Kasumi-1 (cell line): Measurements from ENCODE around the gene DOCK2.
"Not testable (repeated sequence)": the region's sequence is repeated elsewhere in the genome, so short reads cannot be mapped to it uniquely, and the experiment has no call there.

Experiments used
- DNase-seq, 2 experiments: peaks; one replicate each; lab custom pipeline; 2025; lab: John Stamatoyannopoulos, UW

The DOCK2 gene

DNA sequence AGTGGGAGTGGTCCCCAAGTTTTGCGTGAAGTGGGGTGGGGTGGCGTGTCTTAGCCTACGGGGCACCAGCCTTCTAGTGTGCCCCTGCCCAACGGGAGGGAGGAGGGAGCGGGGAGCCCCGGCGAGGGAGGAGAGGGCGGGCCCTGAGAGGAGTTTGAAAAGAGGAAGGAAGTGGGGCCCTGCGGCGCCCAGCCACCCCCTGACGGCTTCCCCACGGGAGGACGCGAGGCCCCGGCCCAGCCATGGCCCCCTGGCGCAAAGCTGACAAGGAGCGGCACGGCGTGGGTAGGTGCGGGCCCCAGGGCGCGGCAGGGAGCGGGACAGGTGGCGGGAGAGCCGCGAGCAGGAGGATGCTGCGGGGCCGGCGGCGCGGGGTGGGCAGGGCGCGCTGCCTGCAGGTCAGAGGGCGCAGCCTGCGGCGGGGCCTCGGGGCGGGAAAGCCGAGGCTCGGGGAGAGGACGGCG lies at the start of gene DOCK2:
TSS of gene DOCK2 (plus strand) at position 191 of the 464 bp plus-strand sequence. CDS start at position 243, 52 bp downstream.
- DNase-seq, result peak; percentile 86 to 87

DNA sequence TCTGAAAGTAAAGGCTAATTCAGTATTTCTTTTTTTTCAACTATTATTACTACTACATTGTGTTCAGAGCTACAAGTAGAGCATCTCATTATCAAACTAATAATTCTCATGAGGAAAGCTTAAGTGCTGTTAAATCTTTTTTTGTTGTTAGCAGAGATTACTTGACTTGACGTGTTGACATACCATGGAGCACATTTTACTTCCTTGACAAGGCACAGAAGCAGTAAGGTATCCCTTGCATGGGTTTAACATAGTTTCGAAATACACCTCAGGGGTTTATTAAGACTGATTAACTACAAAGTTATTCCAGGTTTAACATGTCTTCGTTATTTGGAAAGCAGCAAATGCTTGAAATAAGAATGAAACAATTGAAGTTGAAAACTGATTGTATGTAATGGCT lies 46.5 kb upstream of the DOCK2 start:
- DNase-seq, result no peak

DNA sequence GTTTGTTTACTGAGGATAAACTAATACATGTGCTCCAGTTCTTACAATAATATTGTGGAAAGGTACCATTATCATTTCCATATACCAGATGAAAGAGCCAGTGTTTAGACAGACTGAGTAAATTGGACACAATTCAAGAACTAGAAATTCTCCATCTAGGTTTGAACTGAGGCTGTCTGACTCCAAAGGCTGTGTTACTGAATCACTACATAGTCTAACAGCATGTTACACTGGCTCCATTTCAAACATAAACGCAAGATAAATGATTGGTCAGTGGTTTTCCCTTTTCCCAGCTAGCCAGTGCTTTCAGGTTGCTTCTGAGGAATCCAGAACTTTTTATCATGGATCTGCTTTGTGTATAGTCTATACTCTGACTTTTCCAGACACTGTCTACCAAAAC lies 45.4 kb upstream of the DOCK2 start:
- DNase-seq, result no peak

DNA sequence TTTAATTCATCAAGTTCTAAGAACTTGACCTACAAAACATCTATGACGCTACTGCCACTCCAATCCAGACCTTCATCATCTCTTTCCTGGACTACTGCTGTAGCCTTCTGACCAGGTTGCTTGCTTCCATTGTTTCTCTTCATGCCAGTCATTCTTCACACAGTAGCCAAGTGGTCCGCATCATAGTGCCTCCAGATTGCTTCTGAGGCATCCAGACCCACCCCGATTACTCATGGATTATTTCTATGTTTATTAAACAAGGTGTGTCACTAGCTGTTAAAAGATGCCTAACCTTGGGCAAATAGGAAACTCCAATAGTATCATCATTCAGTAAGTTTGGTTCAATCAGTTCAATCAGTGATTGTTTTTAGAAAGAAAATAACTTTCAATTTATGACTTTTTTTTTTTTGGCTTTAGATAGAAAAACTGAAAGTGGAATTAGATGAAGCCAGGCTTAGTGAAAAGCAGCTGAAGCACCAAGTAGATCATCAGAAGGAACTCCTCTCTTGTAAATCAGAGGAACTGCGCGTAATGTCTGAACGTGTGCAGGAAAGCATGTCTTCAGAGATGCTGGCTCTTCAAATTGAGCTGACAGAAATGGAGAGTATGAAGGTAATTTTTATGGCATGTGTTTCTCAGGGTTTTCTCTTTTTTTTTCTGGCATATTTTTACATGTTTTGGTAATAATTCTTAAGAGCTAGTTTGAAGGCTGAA lies 44.0 kb upstream of the DOCK2 start:
- no peak for DNase-seq

DNA sequence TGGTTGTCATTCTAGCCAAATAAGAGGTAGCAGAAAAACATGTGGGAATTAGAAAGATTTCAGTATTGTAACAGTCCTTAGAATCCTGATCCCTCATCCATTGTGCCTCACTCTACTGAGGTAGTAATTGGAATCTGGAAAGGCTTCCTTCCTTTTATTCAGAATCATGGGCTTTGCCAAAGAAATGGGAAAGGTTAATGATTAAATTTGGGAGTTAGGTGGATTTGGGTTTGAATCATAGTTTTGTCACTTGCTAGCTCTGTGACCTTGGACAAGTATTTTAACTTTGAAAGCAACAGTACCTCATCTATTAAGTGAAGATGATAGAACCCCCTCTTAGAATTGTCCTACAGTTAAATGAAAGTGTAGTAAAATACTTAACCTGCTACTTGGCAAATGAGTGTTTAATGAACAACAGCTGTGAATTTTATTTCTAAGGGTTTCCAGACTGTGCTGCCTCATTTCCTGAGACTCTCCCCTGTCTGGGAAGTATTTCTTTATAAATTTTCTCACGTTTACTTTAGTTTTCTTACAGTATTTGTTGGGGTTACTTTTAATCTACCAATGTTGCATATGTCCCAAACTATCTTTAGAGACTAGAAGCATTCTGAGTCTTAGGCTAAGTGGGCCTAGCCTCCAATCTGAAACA lies 41.8 kb upstream of the DOCK2 start:
- no peak for DNase-seq

DNA sequence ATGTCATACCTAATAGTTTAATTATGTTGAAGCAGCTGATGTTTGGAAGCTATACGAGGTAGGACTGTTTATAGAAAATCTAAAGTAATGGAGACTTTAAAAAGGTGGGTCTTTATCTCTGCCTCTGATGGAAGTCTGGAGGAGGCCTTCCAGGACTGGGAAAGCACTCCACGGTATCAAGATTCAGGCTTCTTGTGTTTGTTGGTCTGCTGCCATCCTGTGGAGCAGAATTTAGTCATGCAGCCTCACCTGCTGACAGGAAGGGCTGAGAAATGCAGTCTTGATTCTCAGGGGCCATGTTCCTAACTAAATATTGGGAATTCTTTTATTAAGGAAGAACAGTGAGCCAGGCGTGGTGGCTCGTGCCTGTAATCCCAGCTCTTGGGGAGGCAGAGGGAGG lies 37.6 kb upstream of the DOCK2 start:
- no peak for DNase-seq

DNA sequence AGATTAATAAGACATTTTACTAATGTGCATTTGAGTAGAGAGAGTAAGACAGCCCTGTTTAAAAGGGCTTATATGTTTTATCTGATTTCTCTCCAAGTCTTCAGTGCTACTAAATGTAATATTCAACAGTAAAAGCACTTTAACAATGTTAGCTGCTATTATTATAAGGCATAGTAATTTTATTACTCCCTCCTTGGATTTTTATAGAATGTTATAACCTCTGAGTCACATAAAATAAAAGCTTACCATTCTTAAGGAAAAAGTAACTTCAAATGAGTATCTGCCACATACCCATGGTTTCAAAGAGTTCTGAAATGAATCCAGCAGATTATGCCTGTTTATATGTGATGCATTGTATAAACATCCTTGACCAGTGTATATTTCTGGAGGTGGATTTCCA lies 34.5 kb upstream of the DOCK2 start:
- DNase-seq, result no peak

DNA sequence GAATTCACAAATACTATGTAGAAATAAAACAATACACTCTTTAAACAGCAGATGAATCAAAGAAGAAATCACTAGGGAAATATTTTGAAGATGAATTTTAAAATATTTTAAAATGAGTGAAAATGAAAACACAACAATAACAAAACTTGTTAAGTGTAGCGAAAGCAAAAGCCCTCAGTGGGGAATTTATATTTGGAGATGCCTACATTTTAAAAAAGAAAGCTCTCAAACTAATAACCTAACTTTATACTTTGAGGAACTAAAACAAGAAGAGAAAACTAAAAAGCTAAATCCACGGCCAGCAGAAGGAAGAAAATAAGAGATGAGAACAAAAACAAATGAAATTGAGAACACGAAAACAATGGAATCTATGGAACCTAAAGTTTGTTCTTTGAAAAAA lies 30.8 kb upstream of the DOCK2 start:
- DNase-seq, result no peak

DNA sequence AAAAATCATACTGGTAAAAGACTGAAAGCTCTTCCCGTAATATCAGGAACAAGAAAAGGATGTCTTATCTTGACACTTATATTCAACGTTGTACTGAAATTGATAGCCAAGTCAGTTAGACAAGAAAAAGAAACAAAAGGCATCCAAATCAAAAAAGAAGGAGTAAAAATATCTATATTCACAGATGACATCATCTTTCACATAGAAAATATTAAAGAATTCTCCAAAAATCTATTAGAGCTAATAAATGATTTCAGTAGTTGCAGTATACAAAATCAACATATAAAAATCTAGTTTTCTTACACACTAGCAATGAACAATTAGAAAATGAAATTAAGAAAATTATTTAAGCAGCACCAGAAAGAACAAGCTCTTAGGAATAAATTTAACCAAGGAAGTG lies 29.2 kb upstream of the DOCK2 start:
- DNase-seq, result no peak

DNA sequence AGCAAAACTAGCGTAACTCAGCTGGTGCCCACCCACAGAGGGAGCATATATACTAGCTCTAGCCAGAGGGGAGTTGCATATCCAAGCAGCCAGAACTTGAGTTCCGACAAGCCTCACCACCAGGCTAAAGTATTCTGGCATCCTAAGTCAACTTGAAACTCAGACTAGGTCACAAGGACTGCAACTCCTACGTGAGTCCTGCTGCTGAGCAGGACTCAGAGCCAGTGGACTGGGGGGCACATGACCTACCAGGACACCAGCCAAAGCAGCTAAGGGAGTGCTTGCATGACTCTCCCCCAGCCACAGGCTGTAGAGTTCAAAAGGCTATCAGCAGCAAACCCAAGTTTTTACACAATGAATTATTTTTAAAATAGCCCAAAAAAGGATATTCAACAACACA lies 27.4 kb upstream of the DOCK2 start:
- DNase-seq, result no peak

DNA sequence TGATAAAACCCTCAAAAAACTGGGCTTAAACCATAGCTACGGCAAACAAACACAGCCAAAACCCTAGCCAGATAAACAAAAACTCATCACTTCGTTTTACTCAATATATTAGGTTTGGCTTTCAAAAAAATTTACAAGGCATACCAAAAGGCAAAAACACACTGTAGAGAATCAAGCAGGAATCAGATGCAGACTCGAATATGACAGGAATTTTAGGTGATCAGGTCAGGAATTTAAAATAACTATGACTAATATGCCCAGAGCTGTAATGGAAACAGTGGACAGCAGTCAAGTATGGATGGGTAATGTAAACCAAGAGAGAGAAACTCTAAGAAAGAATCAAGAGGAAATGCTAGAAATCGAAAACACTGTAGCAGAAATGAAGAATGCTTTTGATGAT lies 26.5 kb upstream of the DOCK2 start:
- no peak for DNase-seq

DNA sequence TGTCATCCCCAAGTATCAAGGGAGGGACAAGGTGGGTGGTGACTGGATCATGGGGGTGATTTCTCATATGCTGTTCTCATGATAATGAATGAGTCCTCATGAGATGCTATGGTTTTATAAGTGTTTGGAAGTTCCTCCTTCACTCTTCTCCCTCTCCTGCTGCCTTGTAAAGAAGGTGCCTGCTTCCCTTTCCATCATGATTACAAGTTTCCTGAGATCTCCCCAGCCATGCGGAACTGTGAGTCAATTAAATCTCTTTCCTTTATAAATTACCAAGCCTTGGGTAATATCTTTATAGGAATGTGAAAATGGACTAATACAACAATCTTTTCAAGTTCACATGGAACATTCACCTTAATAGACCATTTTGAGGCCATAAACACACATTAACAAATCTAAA lies 21.5 kb upstream of the DOCK2 start:
- no peak for DNase-seq

DNA sequence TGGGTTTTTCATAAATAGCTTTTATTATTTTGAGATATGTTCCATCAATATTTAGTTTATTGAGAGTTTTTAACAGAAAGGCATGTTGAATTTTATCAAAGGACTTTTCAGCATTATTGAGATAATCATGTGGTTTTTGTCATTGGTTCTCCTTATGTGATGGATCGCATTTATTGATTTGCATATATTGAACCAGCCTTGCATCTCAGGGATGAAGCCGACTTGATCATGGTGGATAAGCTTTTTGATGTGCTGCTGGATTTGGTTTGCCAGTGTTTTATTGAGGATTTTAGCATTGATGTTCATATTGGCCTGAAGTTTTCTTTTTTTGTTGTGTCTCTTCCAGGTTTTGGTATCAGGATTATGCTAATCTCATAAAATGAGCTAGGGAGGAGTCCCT lies 12.8 kb upstream of the DOCK2 start:
- DNase-seq, result not testable (repeated sequence)

DNA sequence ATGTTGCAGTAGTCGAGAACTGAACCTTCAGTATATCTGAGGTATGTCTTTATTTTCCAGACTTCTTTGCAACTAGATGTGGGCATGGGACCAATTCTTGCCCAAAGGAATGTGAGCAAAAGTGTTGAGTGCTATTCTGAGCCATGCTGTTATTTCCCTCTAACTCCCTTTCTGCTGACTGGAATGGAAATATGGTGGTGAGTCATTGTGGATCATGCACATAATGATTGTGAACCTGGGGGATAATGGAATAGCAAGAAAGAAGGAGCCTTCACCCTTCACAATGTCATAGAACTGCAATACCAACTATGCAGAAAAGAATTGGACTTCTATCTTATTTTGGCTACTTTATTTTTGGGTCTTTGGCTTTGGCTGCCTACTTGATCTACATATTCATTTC lies 10.3 kb upstream of the DOCK2 start:
- DNase-seq, result no peak

DNA sequence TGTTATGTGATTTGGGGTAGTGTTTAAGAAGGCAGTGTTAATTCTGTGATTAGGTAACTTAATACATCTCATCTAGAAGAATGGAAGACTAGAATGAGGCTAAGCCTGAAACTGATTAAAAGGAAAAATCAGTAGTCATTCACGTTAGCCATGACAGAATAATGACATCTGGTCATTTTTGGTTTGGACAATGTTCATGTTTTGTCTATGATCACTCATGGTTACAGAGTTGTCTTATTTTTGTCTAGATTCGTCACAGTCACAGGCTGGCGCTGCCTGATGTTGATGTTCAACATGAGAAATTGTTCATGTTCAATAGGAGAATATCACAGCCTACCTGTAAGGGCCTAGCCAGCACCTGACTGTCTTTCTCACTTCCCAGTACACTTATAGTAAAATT lies 9.5 kb upstream of the DOCK2 start:
- DNase-seq, result no peak

DNA sequence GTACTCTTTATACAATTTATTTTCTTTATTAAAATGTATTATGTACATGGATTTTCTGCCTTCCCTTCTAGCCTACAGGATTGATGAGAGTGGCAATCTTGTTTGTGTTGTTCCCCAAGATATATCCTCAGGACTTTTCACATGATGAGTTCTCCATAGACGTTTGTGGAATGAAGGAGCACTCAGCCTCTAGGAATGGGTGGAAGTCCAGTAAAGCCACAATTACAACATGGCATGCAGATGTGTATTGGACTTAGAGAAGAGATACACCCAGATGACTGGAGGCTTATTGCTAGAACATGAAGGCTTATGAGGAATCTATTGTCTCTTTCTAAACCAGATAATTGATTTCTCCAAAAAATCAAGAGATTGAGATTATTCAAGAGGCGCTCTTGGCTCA lies 8.2 kb upstream of the DOCK2 start:
- DNase-seq, result no peak

DNA sequence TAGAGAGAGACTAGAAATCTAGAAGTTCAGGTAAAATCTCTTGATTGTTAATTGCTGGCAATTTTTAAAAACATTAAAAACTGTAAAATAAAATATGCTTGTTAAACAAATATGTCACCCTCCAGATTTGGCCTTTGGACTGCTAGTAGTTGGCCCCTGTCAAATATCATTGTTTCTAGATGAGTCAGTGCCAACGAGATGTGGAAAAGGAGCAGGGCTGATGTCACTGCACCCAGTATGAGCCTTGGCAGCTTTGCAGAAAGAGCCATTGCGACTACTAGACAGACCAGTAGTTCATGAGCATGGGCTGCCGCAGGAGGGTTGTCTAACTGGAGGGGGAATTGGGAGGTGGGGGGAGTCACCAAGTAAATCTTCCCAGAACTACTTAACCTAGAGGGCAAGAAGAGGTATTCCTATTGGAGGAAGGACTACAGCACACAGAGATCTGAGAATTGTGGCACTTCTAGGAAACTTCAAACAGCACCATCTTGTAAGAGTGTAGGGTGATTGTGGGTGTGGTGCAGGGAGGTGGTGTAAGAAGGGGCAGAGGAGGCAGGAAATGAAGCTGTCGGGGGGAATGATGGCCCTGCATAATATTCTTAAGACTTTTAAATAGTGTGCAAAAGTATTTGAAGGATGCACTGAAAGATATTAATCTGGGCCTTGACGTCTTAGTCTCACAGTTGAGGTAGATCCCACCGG lies 7.1 kb upstream of the DOCK2 start:
- no peak for DNase-seq

DNA sequence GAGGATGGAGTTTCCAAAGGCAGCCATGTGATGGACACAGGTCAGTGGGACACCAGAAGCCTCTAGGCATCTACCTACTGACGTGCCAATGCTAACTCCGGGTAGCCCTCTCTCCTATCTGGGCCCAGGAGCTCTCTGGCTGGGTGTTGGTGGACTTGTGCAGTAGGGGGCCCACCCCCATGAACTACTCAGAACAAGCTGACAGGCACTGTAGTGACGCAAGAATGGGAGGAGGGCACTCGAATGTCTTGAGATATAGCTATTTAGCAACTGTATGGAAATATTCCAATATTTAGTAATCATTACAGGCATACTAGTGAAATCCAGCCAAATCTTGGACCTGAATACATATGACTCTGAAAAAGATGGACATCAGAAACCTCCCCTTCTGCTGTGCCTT lies 5.7 kb upstream of the DOCK2 start:
- DNase-seq, result no peak

DNA sequence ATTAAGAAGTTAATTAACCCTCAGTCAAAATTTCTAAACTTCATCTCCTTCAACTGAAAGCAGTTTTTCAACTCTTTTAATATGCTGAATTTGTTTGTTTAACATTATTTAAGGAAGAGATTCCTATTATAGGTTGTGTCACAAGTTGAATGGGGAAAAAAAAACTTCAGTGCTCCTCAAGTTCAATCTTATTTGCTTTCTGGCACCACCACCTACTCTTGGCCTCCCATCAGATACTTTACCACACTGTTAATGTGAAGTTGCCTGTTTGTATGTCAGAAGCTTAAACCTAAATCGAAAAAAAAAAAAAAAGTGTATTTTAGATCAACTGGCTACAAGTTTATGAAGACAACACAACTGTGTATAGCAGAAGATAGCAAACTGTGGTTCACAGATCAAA lies 4.1 kb upstream of the DOCK2 start:
- DNase-seq, result no peak

DNA sequence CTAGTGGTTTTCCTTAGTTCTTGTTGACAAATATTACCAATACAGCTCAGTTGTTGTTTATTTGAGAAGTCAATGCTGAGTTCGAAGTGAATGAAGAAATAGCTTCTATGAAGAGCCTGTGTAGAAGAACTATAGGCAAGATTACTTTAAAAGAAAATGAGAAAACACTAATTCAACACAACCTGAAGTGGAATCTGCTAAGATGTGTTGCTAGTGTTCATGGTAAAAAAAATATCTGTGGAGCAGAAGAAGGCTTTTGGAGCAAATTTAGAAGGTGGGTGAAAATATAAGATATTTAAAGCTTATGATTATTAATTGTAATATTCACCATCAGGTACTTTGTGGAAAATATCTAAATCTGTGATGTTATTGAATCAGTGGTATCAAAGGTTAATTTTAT lies 2.5 kb upstream of the DOCK2 start:
- DNase-seq, result no peak

DNA sequence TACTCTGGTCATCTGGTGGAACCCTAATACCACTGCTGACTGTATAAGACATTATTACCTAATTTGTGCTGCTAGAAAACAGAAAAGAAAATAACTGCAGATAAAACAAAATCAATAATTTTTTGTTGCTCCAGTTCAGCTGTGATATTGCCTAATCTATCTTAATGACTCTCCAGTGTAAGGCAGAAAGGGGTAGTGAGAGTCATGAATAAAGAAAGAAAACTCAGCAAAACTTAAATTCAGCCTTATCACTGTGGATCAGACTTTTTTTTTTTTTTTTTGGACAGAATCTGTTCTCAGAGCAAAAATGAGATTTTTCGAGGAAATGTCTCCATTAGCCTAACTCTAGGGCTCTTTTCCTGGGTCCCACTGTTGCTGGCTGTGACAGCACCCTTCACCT lies 1.1 kb upstream of the DOCK2 start:
- DNase-seq, result no peak

DNA sequence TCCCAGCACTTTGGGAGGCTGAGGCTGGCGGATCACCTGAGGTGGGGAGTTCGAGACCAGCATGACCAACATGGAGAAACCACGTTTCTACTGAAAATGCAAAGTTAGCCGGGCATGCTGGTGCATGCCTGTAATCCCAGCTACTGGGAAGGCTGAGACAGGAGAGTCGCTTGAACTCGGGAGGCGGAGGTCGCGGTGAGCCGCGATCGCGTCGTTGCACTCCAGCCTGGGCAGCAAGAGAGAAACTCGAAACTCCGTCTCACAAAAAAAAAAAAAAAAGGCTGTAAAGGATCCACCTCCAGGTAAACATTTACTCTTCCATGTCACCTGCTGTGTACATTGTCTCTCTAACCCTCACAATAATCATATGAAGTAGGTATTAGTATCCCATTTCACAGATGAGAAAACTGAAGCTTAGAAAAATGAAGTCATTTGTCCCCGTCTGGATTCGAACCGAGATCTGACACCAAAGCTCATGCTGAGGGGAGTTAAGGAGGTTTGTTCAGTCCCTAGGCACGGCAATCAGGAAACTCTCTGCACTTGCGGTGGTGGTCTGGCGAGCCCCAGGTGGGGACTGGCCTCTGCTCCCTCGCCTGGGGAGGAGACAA lies 494 bp upstream of the DOCK2 start:
- DNase-seq, result peak; percentile 84 to 87
